Keratinocyte (primary cell): ENCODE results near the gene AIG1. TPM values are rescaled to one million over a fixed set of nuclear protein-coding genes. Genes with fewer than 3 reads are reported as not detected.
"Not testable (repeated sequence)": the region's sequence is repeated elsewhere in the genome, so short reads cannot be mapped to it uniquely, and the experiment has no call there.

Source experiments
- DNase-seq: peaks from one replicate; pipeline ENCODE4 v3.0.0-alpha.2; 2011; ENCODE audit warnings: low read depth, missing footprints, low spot score
- FAIRE-seq: peaks from 2 replicates; lab custom pipeline; 2011; peaks lifted over from hg19 to GRCh38; lab: Jason Lieb, UNC
- H2AFZ ChIP-seq: 2 replicates; pipeline ENCODE4 v1.6.0; 2012; ENCODE audit warnings: low read length, control low read depth, inconsistent platforms; ENCODE audit not compliant: control insufficient read depth
- H3K27ac ChIP-seq: 2 replicates; pipeline ENCODE4 v1.5.1; 2011; ENCODE audit warnings: low read length; ENCODE audit not compliant: control insufficient read depth, insufficient read depth
- H3K27me3 ChIP-seq: 3 replicates; pipeline ENCODE4 v1.6.0; 2011; ENCODE audit warnings: low read length; ENCODE audit not compliant: control insufficient read depth, insufficient read depth; ENCODE audit errors: extremely low read depth
- H3K36me3 ChIP-seq, 2 experiments: 2 replicates in 1 of 2; 3 replicates in 1 of 2; pipeline ENCODE4 v1.5.1; 2011; ENCODE audit warnings: low read length in 2 of 2, mild to moderate bottlenecking in 1 of 2; ENCODE audit not compliant: control insufficient read depth in 2 of 2, insufficient read depth in 2 of 2; ENCODE audit errors: extremely low read depth in 1 of 2
- H3K4me1 ChIP-seq: 3 replicates; pipeline ENCODE4 v1.5.1; 2011; ENCODE audit warnings: low read length; ENCODE audit not compliant: control insufficient read depth, insufficient read depth; ENCODE audit errors: extremely low read depth
- H3K4me2 ChIP-seq: 3 replicates; pipeline ENCODE4 v1.6.0; 2011; ENCODE audit warnings: low read depth, low read length; ENCODE audit not compliant: control insufficient read depth, insufficient read depth; ENCODE audit errors: extremely low read depth
- H3K4me3 ChIP-seq, 3 experiments: fragments of 200-600 bp in 1 of 3; sonication (generic) in 1 of 3; 2 replicates in 2 of 3; 3 replicates in 1 of 3; pipeline ENCODE4 v1.5.1; 2011 to 2016; ENCODE audit warnings: low read length in 3 of 3, mild to moderate bottlenecking in 3 of 3, control low read depth in 2 of 3, inconsistent platforms in 1 of 3, low read depth in 1 of 3, mixed read lengths in 1 of 3, mixed run types in 1 of 3, moderate library complexity in 1 of 3; ENCODE audit not compliant: control insufficient read depth in 2 of 3, insufficient read depth in 2 of 3; ENCODE audit errors: extremely low read depth in 1 of 3
- H3K79me2 ChIP-seq: 2 replicates; pipeline ENCODE4 v1.6.0; 2012; ENCODE audit warnings: low read length; ENCODE audit not compliant: control insufficient read depth, insufficient read depth
- H3K9ac ChIP-seq: 3 replicates; pipeline ENCODE4 v1.6.0; 2011; ENCODE audit warnings: low read length; ENCODE audit not compliant: control insufficient read depth, insufficient read depth; ENCODE audit errors: extremely low read depth
- H3K9me1 ChIP-seq: 3 replicates; pipeline ENCODE4 v1.6.0; 2011; ENCODE audit warnings: low read length; ENCODE audit not compliant: control insufficient read depth, insufficient read depth; ENCODE audit errors: extremely low read depth
- H3K9me3 ChIP-seq: 2 replicates; pipeline ENCODE4 v1.5.1; 2012; ENCODE audit warnings: low read depth, low read length; ENCODE audit not compliant: control insufficient read depth
- H4K20me1 ChIP-seq: 3 replicates; pipeline ENCODE4 v1.6.0; 2011; ENCODE audit warnings: low read length; ENCODE audit not compliant: control insufficient read depth, insufficient read depth; ENCODE audit errors: extremely low read depth
- CTCF ChIP-seq, 3 experiments: IDR thresholded peaks in 1 of 3; conservative IDR thresholded peaks in 1 of 3; optimal IDR thresholded peaks in 1 of 3; 2 replicates in 2 of 3; 3 replicates in 1 of 3; pipeline versions ENCODE3 to v1.5.1; 2011; ENCODE audit warnings: low read length in 3 of 3, mild to moderate bottlenecking in 3 of 3, moderate library complexity in 2 of 3, control low read depth in 1 of 3, inconsistent platforms in 1 of 3; ENCODE audit not compliant: insufficient read depth in 2 of 3; ENCODE audit errors: extremely low read depth in 1 of 3
- EZH2 ChIP-seq: IDR thresholded peaks from one replicate; pipeline ENCODE4 v1.6.1; 2012; ENCODE audit warnings: inconsistent platforms, mild to moderate bottlenecking, low read length, moderate library complexity
- dilution Hi-C: fragments of 300-500 bp; cut with MboI; formaldehyde crosslinking; loops from one replicate; pipeline ENCODE4 v1.7.0; 2020; ENCODE audit warnings: low sequenced_read_pairs; ENCODE audit not compliant: extremely low pct_ligation_motif_present
- polyA plus RNA-seq, 5 experiments: library from polyadenylated mRNA; depleted of rRNA in 3 of 5; stranded (reverse) in 3 of 5; stranded (forward) in 1 of 5; unstranded in 1 of 5; fragments of >200 nt; gene quantifications; 1 replicate in 1 of 5; 2 replicates in 3 of 5; 3 replicates in 1 of 5; pipeline versions ENCODE4 v1.2.1 to v1.2.3, GENCODE V29; 2011 to 2012; ENCODE audit warnings: missing spikeins in 2 of 5, low read depth in 1 of 5, low replicate concordance in 1 of 5

The AIG1 gene
- polyA plus RNA-seq, 1 donor (not counting 4 experiments of a cell fraction or from before 2014, with no cell fraction given): 77.1 TPM

DNA sequence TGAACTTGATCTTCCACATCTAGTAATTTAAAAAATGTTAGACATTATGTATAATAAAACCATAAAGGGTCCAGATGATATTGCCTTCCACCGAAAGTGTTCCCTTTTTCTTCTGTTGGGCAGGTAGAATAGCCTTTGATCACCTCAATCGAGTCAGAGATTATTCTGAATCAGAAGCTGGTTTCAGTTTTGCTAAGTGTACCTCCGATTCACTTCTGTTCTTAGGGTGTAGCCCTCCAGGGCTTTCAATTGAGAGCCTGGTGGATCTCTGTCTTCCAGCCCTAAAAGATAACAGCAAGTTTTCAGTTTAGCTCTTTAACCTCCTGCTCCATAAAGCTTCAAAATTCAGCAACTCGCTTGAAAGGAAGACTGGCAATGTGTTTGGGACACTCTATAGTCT is 21.1 kb upstream of the AIG1 start:
- Histone ChIP-seq H3K9me3 (no peaks in the 10 kb centered on the region), H2AFZ (no peak overlapping the region), H4K20me1 (no peaks in the 10 kb centered on the region), H3K27ac (no peak overlapping the region), H3K4me1 (no peaks in the 10 kb centered on the region), H3K36me3 (no peaks in the 10 kb centered on the region), H3K4me3 (no peak overlapping the region), H3K27me3 (no peaks in the 10 kb centered on the region), H3K4me2 (no peak overlapping the region), H3K9ac (no peak overlapping the region), H3K79me2 (no peaks in the 10 kb centered on the region), H3K9me1 (no peaks in the 10 kb centered on the region)
- DNase-seq (no peak), FAIRE-seq (no peak)
- no peak for TF ChIP-seq CTCF (optimal IDR thresholded peaks at IDR 0.05 in 1 of 3, IDR thresholded peaks at IDR 0.05 in 1 of 3, conservative IDR thresholded peaks at IDR 0.05 in 1 of 3; ENCODE audit: extremely low read depth in 1 of 3, insufficient read depth in 2 of 3, low read length in 3 of 3)
- TF ChIP-seq EZH2: no peak
- dilution Hi-C loops: no loop called here

DNA sequence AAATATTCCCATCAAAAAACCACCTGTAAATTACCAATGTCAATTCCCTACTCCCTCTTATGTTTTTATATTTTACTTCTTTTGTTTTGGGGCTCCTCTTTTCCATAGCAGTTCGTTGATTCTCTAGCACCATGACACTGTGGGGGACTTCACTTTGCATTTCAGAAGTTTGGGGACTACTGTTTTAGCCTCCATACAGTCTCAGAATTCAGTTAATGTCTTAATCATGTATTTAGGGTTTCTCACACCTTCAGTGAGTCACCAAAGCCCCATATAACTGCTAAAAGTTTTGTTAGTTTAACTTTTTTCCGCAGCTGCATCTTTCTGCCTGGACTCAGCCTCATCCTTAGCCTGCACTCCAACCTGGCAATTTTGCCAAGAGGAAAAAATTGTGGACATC is 20.7 kb upstream of the AIG1 start:
- H3K4me3 ChIP-seq: no peak overlapping the region
- FAIRE-seq: no peak
- H3K27ac ChIP-seq: no peak overlapping the region
- no peaks in the 10 kb centered on the region for H3K4me1 ChIP-seq
- H3K9ac ChIP-seq: no peak overlapping the region
- H4K20me1 ChIP-seq: no peaks in the 10 kb centered on the region
- TF ChIP-seq EZH2 (no peak), CTCF (optimal IDR thresholded peaks at IDR 0.05 in 1 of 3, IDR thresholded peaks at IDR 0.05 in 1 of 3, conservative IDR thresholded peaks at IDR 0.05 in 1 of 3; ENCODE audit: extremely low read depth in 1 of 3, insufficient read depth in 2 of 3, low read length in 3 of 3) (no peak)
- H3K36me3 ChIP-seq: no peaks in the 10 kb centered on the region
- no peak overlapping the region for H3K4me2 ChIP-seq
- no peak overlapping the region for H2AFZ ChIP-seq
- no peaks in the 10 kb centered on the region for H3K9me1 ChIP-seq
- dilution Hi-C loops: no loop called here
- H3K79me2 ChIP-seq: no peaks in the 10 kb centered on the region
- H3K9me3 ChIP-seq: no peaks in the 10 kb centered on the region
- no peak for DNase-seq
- no peaks in the 10 kb centered on the region for H3K27me3 ChIP-seq

- H3K4me3 ChIP-seq, H3K9me1 ChIP-seq, H2AFZ ChIP-seq, H3K9ac ChIP-seq, FAIRE-seq, dilution Hi-C loops, H4K20me1 ChIP-seq, H3K4me2 ChIP-seq, H3K4me1 ChIP-seq, H3K36me3 ChIP-seq, H3K27me3 ChIP-seq, H3K27ac ChIP-seq, DNase-seq, H3K79me2 ChIP-seq, H3K9me3 ChIP-seq: not testable (repeated sequence)
These were observed 16.3 kb upstream of the AIG1 start for GRCh38 chr6:143044345-143044744.
